PC-9 (cell line): Measurements from ENCODE around the gene ADAMTSL1.

Experiments used
- CTCF ChIP-seq: fragments of 200-600 bp; sonication (generic); conservative IDR thresholded peaks from 2 replicates; pipeline ENCODE4 v1.6.1; 2017; ENCODE audit warnings: mixed run types, antibody characterized with exemption, mild to moderate bottlenecking, moderate library complexity
- EZH2 ChIP-seq: fragments of 200-600 bp; sonication (generic); IDR thresholded peaks from 2 replicates; pipeline ENCODE4 v1.8.0; 2017; ENCODE audit warnings: antibody characterized with exemption, low read depth

DNA sequence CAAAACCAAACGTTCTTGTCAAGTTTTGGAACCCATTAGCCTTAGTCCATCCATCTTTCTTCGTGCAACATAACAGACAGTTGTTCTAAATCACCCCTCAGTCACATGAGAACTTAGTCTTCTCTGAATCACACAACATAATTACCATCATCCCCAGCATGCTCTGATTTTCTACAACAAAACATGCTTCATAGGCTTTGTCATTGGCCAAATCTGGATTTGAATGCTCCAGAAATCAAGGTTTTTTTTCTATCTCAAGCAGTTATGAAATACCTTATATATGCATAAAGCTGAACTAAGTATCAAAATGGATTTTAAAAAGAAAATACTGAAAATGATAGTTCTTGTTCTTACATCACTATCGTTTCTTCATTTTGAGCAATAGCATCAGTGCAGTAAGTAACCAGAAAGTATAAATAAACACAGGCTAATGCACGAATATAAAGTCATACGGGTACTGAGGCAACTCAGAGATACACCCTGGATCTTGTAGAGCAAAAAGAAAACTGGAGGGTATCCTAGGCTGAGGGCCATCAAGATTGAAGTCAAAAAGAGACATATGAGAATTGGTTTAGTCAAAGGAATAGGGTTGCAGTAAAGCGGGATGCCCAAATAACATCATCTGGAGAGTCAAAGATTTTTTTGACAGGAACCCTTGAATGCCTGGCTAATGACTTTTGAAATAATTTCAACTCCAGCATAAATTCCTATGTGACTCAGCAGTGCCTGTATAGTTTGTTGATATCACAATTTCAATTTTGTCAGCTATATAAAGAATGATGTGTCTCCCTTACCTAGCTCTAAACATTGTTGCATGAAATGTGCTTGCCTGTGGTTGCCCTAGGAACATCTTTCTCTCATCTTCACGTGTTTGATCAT lies 164.7 kb downstream of the ADAMTSL1 start:
- TF ChIP-seq CTCF (no peak), EZH2 (no peak)
